OCI-LY7 (cell line): ENCODE results near the gene SSBP4. TPM values are rescaled to one million over a fixed set of nuclear protein-coding genes. Genes with fewer than 3 reads are reported as not detected.

Experiments
- BruUV-seq: library from RNA; stranded (reverse); fragments of 400-500 nt; replicated peaks from 2 replicates; lab custom pipeline; 2021; lab: Mats Ljungman, UMichigan
- CTCF ChIA-PET: fragments of 300-600 bp; sonication (Branson Sonifier 250); formaldehyde crosslinking; loops from one replicate; lab custom pipeline; 2022; ENCODE audit warnings: antibody characterized with exemption; ENCODE audit not compliant: unreplicated experiment; lab: Charles Lee
- POLR2A ChIA-PET: fragments of 300-600 bp; sonication (Branson Sonifier 250); formaldehyde crosslinking; loops from one replicate; lab custom pipeline; 2022; ENCODE audit warnings: antibody characterized with exemption; lab: Charles Lee
- DNase-seq: peaks from one replicate; pipeline ENCODE4 v3.0.0-alpha.2; 2015; ENCODE audit warnings: low spot score
- H2AFZ ChIP-seq: fragments of 200-600 bp; sonication (generic), shearing (Covaris generic); 2 replicates; pipeline ENCODE4 v1.6.1; 2014; ENCODE audit warnings: mild to moderate bottlenecking, antibody characterized with exemption, low read length, moderate library complexity
- H3K27ac ChIP-seq: fragments of 200-600 bp; sonication (generic); 2 replicates; pipeline ENCODE4 v1.5.1; 2014; ENCODE audit warnings: mixed run types, low read depth, mild to moderate bottlenecking, moderate library complexity, low read length, inconsistent platforms; ENCODE audit not compliant: poor library complexity, severe bottlenecking
- H3K36me3 ChIP-seq: fragments of 200-600 bp; sonication (generic); 2 replicates; pipeline ENCODE4 v1.6.1; 2014; ENCODE audit warnings: mild to moderate bottlenecking, antibody characterized with exemption, low read length, moderate library complexity, mixed read lengths; ENCODE audit not compliant: insufficient read depth
- H3K4me1 ChIP-seq: fragments of 200-600 bp; sonication (generic); 2 replicates; pipeline ENCODE4 v1.5.1; 2014; ENCODE audit warnings: mild to moderate bottlenecking, low read length; ENCODE audit not compliant: insufficient read depth, poor library complexity, severe bottlenecking
- H3K4me2 ChIP-seq: fragments of 200-600 bp; sonication (generic); 2 replicates; pipeline ENCODE4 v1.6.1; 2014; ENCODE audit warnings: mild to moderate bottlenecking, low read length
- H3K4me3 ChIP-seq: fragments of 200-600 bp; sonication (generic); 2 replicates; pipeline ENCODE4 v1.5.1; 2014; ENCODE audit warnings: mild to moderate bottlenecking, low read depth, low read length; ENCODE audit not compliant: poor library complexity, severe bottlenecking
- H3K79me2 ChIP-seq: fragments of 200-600 bp; sonication (generic); 2 replicates; pipeline ENCODE4 v1.6.1; 2016; ENCODE audit warnings: low read depth, mild to moderate bottlenecking, low read length, moderate library complexity, mixed read lengths; ENCODE audit not compliant: insufficient read depth
- H3K9me2 ChIP-seq: fragments of 200-600 bp; sonication (generic); 2 replicates; pipeline ENCODE4 v1.6.1; 2016; ENCODE audit warnings: mild to moderate bottlenecking, low read length, mixed read lengths; ENCODE audit not compliant: insufficient read depth
- H3K9me3 ChIP-seq: fragments of 200-600 bp; sonication (generic); 2 replicates; pipeline ENCODE4 v1.6.1; 2014; ENCODE audit warnings: mild to moderate bottlenecking, mixed run types, low read length, mixed read lengths
- H4K20me1 ChIP-seq: fragments of 200-600 bp; sonication (generic); 2 replicates; pipeline ENCODE4 v1.6.1; 2014; ENCODE audit warnings: mild to moderate bottlenecking, antibody characterized with exemption, low read length, moderate library complexity, mixed read lengths; ENCODE audit not compliant: insufficient read depth
- CTCF ChIP-seq: fragments of 200-600 bp; sonication (generic); conservative IDR thresholded peaks from 2 replicates; pipeline ENCODE4 v1.5.1; 2014; ENCODE audit warnings: mild to moderate bottlenecking, antibody characterized with exemption, low read length, moderate library complexity, mixed read lengths
- EZH2phosphoT487 ChIP-seq: fragments of 200-600 bp; sonication (generic); IDR thresholded peaks from 2 replicates; pipeline ENCODE4 v1.6.1; 2018; ENCODE audit warnings: low read depth, borderline replicate concordance, mild to moderate bottlenecking, mixed run types, antibody characterized with exemption, low read length, moderate library complexity, mixed read lengths
- intact Hi-C: fragments of 100-400 bp; cut with micrococcal nuclease; formaldehyde crosslinking; loops from one replicate; pipeline ENCODE4 v1.10.0; 2022; ENCODE audit not compliant: unreplicated experiment
- total RNA-seq, 2 experiments: library from RNA; depleted of rRNA in 1 of 2; stranded (reverse); fragments of >200 nt in 1 of 2; shearing (Covaris generic) in 1 of 2; gene quantifications; 2 replicates each; pipeline ENCODE4 v1.2.3, GENCODE V29; 2014 to 2022

SSBP4 gene
- total RNA-seq, 2 experiments from 2014 or later = 92.9 to 117 TPM

GRCh38 chr19:18423258-18424020 is 4.2 kb downstream of the SSBP4 start:
- Histone ChIP-seq H4K20me1 (no peaks in the 10 kb centered on the region; the same call in 1 of the 2 replicates), H3K4me2 (peak overlapping the region; percentile 71), H3K9me2 (no peaks in the 10 kb centered on the region), H2AFZ (no peak overlapping the region), H3K79me2 (peaks cover 19% of the 10 kb centered on the region; the same call in 1 of the 2 replicates), H3K9me3 (no peaks in the 10 kb centered on the region), H3K4me1 (peaks cover 72% of the 10 kb centered on the region), H3K27ac (peak overlapping the region; percentile 56), H3K4me3 (peak overlapping the region; percentile 5), H3K36me3 (no peaks in the 10 kb centered on the region)
- ChIA-PET POLR2A (interaction anchor here (0.6 to 1.0 kb wide), 3 partner anchors 121 to 297 kb away, joined by 3 to 5 read pairs (median 3); no protein-coding TSS in a partner anchor), CTCF (interaction anchor here (1.1 kb wide), 1 partner anchor 27 kb away, joined by 4 read pairs; no protein-coding TSS in a partner anchor)
- TF ChIP-seq CTCF (no peak), EZH2phosphoT487 (no peak)
- BruUV-seq = no TSS peak
- no peak for DNase-seq
- intact Hi-C loops = loop anchor here (10.0 kb wide), 1 partner anchor 411 kb away; the partner anchor contains the start of gene UPF1

DNA sequence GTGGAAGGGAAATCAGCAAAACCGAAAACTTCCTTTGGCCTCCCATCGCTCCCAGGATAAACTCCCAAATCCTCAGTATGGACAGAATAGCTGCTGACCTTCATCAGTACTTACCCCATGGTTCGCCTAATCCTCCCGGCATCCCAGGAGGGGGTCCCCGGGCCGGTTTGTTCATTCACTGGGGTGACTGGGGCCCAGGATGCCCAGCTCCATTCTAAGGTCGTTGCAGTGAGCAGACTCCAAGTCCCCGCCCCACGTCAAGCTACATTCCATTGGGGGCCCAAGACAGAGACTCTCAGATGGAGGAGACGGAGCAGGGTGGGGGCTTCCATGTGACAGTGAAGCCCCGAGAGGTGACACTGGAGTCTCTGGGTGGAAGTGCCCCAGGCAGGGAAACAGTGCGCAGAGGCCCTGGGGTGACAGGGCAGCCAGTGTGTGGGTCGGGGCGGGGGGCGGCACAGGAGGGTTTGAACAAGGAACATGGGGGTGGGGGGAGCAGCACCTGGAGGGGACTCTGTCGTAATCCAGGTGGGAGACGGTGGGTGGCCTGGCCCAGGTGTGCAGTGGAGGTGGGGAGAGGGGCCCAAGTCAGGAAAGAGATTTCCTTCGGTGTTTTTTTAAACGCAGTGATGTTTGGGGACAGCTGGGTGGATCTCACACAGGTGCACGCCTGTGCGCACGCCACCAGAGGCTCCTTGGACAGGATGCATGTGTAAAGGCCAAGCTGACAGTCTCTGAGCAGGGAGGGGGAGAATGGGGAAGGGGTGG is 5.1 kb downstream of the SSBP4 start:
- Histone ChIP-seq H3K4me2 (peak overlapping the region; percentile 71), H3K4me1 (peaks cover 74% of the 10 kb centered on the region), H3K79me2 (peaks cover 19% of the 10 kb centered on the region; the same call in 1 of the 2 replicates), H3K9me3 (no peaks in the 10 kb centered on the region), H3K27ac (peak overlapping the region; percentile 56), H3K9me2 (no peaks in the 10 kb centered on the region), H3K4me3 (peak overlapping the region; percentile 5), H4K20me1 (no peaks in the 10 kb centered on the region; the same call in 1 of the 2 replicates), H3K36me3 (no peaks in the 10 kb centered on the region), H2AFZ (no peak overlapping the region)
- POLR2A ChIA-PET = interaction anchor here (0.6 to 1.0 kb wide), 5 partner anchors 12 to 325 kb away, joined by 3 to 5 read pairs (median 4); no protein-coding TSS in a partner anchor
- CTCF ChIA-PET = interaction anchor here (0.6 to 1.1 kb wide), 2 partner anchors 26 to 164 kb away, joined by 4 to 12 read pairs; no protein-coding TSS in a partner anchor
- TF ChIP-seq CTCF = no peak
- no peak for TF ChIP-seq EZH2phosphoT487
- intact Hi-C loops = loop anchor here (10.0 kb wide), 1 partner anchor 410 kb away; the partner anchor contains the start of gene UPF1
- BruUV-seq = no TSS peak
- DNase-seq = peak; percentile 75
